Measurements from ENCODE around the gene PPP2R5E. TPM values are rescaled to one million over a fixed set of nuclear protein-coding genes. Genes with fewer than 3 reads are reported as not detected.
A peak's percentile ranks its signal among the peaks of the same experiment; 100 is the strongest.

Gene PPP2R5E
- total RNA-seq, 1 donor = 31.7 TPM

DNA sequence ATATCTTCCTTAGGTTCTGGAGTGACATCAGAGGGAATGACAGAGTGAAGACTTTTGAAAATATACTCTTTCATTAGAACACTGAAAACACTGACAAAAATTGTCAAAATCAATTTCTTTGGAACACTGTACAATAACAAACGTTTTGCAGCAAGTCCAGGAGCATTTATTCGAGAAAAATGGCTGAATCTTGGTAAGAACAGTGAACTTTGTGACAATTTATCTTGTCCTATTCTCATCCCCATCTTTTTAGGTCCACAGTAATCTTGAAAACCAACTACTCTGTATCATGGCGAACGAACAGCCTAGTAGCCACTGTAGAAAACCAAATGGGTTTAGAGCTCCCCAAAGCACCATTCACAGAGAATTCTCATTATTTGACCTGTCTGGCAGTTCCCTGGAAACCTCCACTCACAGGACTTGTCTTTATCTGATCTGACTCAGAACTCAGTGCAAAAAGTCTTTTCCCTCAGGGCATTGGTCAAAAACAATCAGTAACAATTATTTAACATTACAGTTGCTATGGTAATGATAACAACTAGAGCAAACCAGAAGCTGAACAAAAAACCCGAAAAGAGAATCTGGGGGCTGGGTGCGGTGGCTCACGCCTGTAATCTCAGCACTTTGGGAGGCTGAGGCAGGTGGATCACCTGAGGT is 20.3 kb upstream of the PPP2R5E start:
- no peak overlapping the region for H3K4me3 ChIP-seq (ENCODE audit: low read depth, low read length)
- DNase-seq (ENCODE audit: low read depth) = peak; percentile 75
- TF ChIP-seq, protein P1, sequence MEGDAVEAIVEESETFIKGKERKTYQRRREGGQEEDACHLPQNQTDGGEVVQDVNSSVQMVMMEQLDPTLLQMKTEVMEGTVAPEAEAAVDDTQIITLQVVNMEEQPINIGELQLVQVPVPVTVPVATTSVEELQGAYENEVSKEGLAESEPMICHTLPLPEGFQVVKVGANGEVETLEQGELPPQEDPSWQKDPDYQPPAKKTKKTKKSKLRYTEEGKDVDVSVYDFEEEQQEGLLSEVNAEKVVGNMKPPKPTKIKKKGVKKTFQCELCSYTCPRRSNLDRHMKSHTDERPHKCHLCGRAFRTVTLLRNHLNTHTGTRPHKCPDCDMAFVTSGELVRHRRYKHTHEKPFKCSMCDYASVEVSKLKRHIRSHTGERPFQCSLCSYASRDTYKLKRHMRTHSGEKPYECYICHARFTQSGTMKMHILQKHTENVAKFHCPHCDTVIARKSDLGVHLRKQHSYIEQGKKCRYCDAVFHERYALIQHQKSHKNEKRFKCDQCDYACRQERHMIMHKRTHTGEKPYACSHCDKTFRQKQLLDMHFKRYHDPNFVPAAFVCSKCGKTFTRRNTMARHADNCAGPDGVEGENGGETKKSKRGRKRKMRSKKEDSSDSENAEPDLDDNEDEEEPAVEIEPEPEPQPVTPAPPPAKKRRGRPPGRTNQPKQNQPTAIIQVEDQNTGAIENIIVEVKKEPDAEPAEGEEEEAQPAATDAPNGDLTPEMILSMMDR (IDR thresholded peaks at IDR 0.05; ENCODE audit: insufficient read depth, low read length) = no peak

DNA sequence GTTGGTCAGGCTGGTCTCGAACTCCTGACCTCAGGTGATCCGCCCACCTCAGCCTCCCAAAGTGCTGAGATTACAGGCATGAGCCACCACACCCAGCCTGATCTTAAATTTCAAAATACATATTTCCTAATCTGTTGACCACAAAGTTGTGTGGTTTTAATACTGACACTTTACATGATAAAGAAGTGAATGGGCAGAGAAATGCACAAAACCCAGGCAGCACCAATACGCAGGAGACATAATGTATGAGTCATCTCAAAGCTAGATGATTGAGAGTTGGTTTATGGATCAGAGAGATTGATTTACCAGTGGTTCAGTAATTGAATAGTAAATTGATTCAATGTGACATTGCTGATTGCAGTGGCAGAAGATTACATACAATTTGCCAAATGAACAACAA is 19.2 kb upstream of the PPP2R5E start:
- TF ChIP-seq, protein P1 (IDR thresholded peaks at IDR 0.05; ENCODE audit: insufficient read depth, low read length) = no peak
- H3K4me3 ChIP-seq (ENCODE audit: low read depth, low read length) = no peak overlapping the region
- DNase-seq (ENCODE audit: low read depth) = peak; percentile 49

DNA sequence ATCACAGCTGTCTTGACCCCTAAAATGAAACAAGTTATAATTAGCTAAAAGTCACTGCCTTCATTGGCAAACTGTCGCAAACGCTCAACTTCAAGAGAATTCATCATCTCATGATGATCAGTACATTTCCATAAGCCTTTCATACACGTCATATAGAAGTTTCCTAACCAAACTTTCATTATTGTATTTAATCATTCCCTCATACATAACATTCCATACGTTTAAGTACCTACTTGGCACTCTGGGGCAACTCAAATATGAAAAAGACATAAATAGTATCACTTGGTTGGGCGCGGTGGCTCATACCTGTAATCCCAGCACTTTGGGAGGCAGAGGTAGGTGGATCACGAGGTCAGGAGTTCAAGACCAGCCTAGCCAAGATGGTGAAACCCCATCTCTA is 12.4 kb upstream of the PPP2R5E start:
- no peak overlapping the region for H3K4me3 ChIP-seq (ENCODE audit: low read depth, low read length)
- TF ChIP-seq, protein P1 (IDR thresholded peaks at IDR 0.05; ENCODE audit: insufficient read depth, low read length) = no peak
- no peak for DNase-seq (ENCODE audit: low read depth)

DNA sequence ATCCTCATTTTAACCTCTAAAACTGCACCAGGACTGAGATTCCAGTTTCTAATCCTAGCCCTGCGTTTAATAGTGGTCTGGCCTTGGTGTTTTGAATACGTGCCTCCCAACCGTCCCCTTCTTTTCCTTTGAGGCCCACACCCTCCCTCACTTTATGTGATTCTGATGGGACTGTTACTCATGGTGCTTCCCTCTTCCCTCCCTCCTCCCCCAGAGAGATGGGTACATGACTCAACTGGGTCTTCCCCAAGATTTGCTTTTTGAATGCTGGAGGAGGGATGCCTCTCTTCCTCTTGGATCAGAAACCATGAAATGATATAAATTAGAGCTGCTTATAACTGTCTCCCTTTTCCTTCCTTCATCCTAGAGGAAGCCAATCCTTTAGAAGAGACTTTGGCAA is 8.2 kb upstream of the PPP2R5E start:
- H3K4me3 ChIP-seq (ENCODE audit: low read depth, low read length) = no peak overlapping the region
- peak; percentile 31 for DNase-seq (ENCODE audit: low read depth)
- TF ChIP-seq, protein P1 (IDR thresholded peaks at IDR 0.05; ENCODE audit: insufficient read depth, low read length) = no peak

DNA sequence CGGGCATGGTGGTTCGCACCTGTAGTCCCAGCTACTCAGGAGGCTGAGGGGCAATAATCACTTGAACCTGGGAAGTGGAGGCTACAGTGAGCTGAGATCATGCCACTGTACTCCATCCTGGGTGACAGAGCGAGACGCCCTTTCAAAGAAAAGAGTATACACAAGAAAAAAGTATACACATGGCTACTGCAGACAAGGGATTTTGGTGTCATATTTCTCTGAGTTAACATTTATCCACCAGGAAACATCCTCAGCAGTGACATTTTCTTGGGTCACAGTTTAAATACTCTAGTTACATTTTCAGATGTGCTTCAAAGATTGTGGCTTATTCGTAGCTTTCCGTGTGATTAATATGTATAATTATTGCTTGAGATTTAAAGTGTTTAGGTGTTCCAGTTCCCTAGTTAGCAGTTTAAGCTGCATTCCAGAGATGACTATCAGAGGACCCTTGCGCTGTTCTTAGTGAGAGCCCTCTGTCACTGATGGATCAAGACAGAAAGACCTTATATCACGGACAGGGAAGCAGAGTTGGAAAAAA is 4.7 kb upstream of the PPP2R5E start:
- no peak overlapping the region for H3K4me3 ChIP-seq (ENCODE audit: low read depth, low read length)
- TF ChIP-seq, protein P1 (IDR thresholded peaks at IDR 0.05; ENCODE audit: insufficient read depth, low read length) = no peak
- no peak for DNase-seq (ENCODE audit: low read depth)

DNA sequence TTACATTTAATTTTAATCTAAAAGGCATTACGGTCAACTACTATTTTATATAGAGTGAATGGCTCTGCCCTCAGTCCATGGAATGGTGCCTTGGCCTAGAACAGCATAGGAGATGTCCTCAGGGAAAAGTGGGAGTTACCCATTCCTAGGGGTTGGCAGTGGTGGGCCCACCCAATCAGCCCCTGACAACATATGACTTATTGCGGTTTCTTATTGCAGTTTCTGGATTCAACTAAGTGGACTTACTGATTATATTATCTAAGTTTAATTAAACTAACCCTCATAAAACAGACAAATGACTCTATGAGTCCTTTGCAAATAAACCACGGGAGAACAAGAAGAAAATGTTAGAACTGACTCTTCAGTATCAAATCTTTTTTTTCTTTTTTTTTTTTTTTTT is 2.3 kb upstream of the PPP2R5E start:
- no peak overlapping the region for H3K4me3 ChIP-seq (ENCODE audit: low read depth, low read length)
- DNase-seq (ENCODE audit: low read depth) = no peak
- TF ChIP-seq, protein P1 (IDR thresholded peaks at IDR 0.05; ENCODE audit: insufficient read depth, low read length) = no peak
